ENCODE measurements around the gene CAMK2A.

CAMK2A gene

GRCh38 chr5:150339165-150339564, 49.6 kb upstream of the CAMK2A start (continued):
- TF ChIP-seq ZNF221 (tag by site-specific recombination; IDR thresholded peaks at IDR 0.05; ENCODE audit: borderline replicate concordance) (no peak), OSR2 (tag by site-specific recombination; IDR thresholded peaks at IDR 0.05) (no peak)

GRCh38 chr5:150338546-150338945, 49.0 kb upstream of the CAMK2A start:
- no peak overlapping the region for H3K27ac ChIP-seq (ENCODE audit: extremely low read depth, low read depth, low read length)
- no peak overlapping the region for H3K4me3 ChIP-seq (ENCODE audit: low read depth, low read length)
- H3K9me3 ChIP-seq (ENCODE audit: control insufficient read depth, insufficient read depth, low read depth, low read length): no peaks in the 10 kb centered on the region
- no peaks in the 10 kb centered on the region for H3K36me3 ChIP-seq (ENCODE audit: control insufficient read depth in 2 of 2, insufficient read depth in 1 of 2, low read length in 2 of 2)
- no peaks in the 10 kb centered on the region for H3K4me1 ChIP-seq (ENCODE audit: control insufficient read depth, insufficient read depth, low read length)
- CTCF ChIA-PET: interaction anchor here (2.1 kb wide), 1 partner anchor 10 kb away, joined by 4 read pairs; no protein-coding TSS in a partner anchor
- POLR2A ChIA-PET: no interaction called here
- TF ChIP-seq ZSCAN4 (tag by site-specific recombination; IDR thresholded peaks at IDR 0.05) (no peak), GLIS2 (tag by site-specific recombination; IDR thresholded peaks at IDR 0.05) (no peak), AEBP2 (tag by site-specific recombination; IDR thresholded peaks at IDR 0.05; ENCODE audit: borderline replicate concordance) (no peak), ZBTB8A (tag by site-specific recombination; IDR thresholded peaks at IDR 0.05) (no peak), ZNF600 (tag by site-specific recombination; IDR thresholded peaks at IDR 0.05) (no peak), ZSCAN23 (tag by site-specific recombination; IDR thresholded peaks at IDR 0.05) (no peak), ZNF560 (tag by site-specific recombination; IDR thresholded peaks at IDR 0.05; ENCODE audit: borderline replicate concordance) (no peak), ZBTB17 (tag by site-specific recombination; IDR thresholded peaks at IDR 0.05) (no peak)

- no peaks in the 10 kb centered on the region for H3K9me3 ChIP-seq (ENCODE audit: control insufficient read depth, insufficient read depth, low read depth, low read length)
- no peaks in the 10 kb centered on the region for H3K36me3 ChIP-seq (ENCODE audit: control insufficient read depth in 2 of 2, insufficient read depth in 1 of 2, low read length in 2 of 2)
- H3K4me3 ChIP-seq (ENCODE audit: low read depth, low read length): no peak overlapping the region
- POLR2A ChIA-PET: no interaction called here
- CTCF ChIA-PET: interaction anchor here (0.5 to 1.2 kb wide), 3 partner anchors 15 to 561 kb away, joined by 3 to 4 read pairs (median 4); no protein-coding TSS in a partner anchor
- TF ChIP-seq ZNF518A (tag by site-specific recombination; conservative IDR thresholded peaks at IDR 0.05; ENCODE audit: low read depth): no peak
- no peak for TF ChIP-seq ZNF292 (tag by site-specific recombination; IDR thresholded peaks at IDR 0.05; ENCODE audit: borderline replicate concordance, low read depth)
- TF ChIP-seq ZNF621 (tag by site-specific recombination; IDR thresholded peaks at IDR 0.05): no peak
- no peak for TF ChIP-seq ZNF558 (tag by site-specific recombination; IDR thresholded peaks at IDR 0.05)
- H3K4me1 ChIP-seq (ENCODE audit: control insufficient read depth, insufficient read depth, low read length): no peaks in the 10 kb centered on the region
- no peak overlapping the region for H3K27ac ChIP-seq (ENCODE audit: extremely low read depth, low read depth, low read length)
Measured at GRCh38 chr5:150335778-150336177, 46.2 kb upstream of the CAMK2A start.

All from HEK293 (cell line).